ENCODE results near the gene CLCN3.

GRCh38 chr4:169756971-169757574 is 136.7 kb downstream of the CLCN3 start:
- TF ChIP-seq POLR2A (IDR thresholded peaks at IDR 0.05; ENCODE audit: low read depth, low read length) = no peak
- TF ChIP-seq TAF1 (IDR thresholded peaks at IDR 0.05; ENCODE audit: low read depth, low read length) = no peak

Data from GM12891 (cell line).